ENCODE results near the gene GCFC2.

GCFC2 gene

GRCh38 chr2:75640621-75641121 is 70.0 kb downstream of the GCFC2 start:
- in situ Hi-C loops (cut with MboI; ENCODE audit: low pct_unique_long_range_greater_than_20kb, low sequenced_read_pairs) = no loop called here
- DNase-seq = peak; percentile 64

- in situ Hi-C loops (cut with MboI; ENCODE audit: low pct_unique_long_range_greater_than_20kb, low sequenced_read_pairs) = no loop called here
Measured at GRCh38 chr2:75637568-75637967, 73.1 kb downstream of the GCFC2 start.

GRCh38 chr2:75634945-75635344 is 75.8 kb downstream of the GCFC2 start:
- in situ Hi-C loops (cut with MboI; ENCODE audit: low pct_unique_long_range_greater_than_20kb, low sequenced_read_pairs) = no loop called here

More at GRCh38 chr2:75637568-75637967, 73.1 kb downstream of the GCFC2 start:
- no peak for DNase-seq

GRCh38 chr2:75633620-75634019 is 77.1 kb downstream of the GCFC2 start:
- DNase-seq = no peak
- in situ Hi-C loops (cut with MboI; ENCODE audit: low pct_unique_long_range_greater_than_20kb, low sequenced_read_pairs) = no loop called here

More at GRCh38 chr2:75634945-75635344, 75.8 kb downstream of the GCFC2 start:
- no peak for DNase-seq

GRCh38 chr2:75632813-75633212 is 77.9 kb downstream of the GCFC2 start:
- no peak for DNase-seq
- in situ Hi-C loops (cut with MboI; ENCODE audit: low pct_unique_long_range_greater_than_20kb, low sequenced_read_pairs) = no loop called here

GRCh38 chr2:75632091-75632701 is 78.5 kb downstream of the GCFC2 start:
- no peak for DNase-seq
- in situ Hi-C loops (cut with MboI; ENCODE audit: low pct_unique_long_range_greater_than_20kb, low sequenced_read_pairs) = no loop called here

GRCh38 chr2:75627902-75628504 is 82.7 kb downstream of the GCFC2 start:
- in situ Hi-C loops (cut with MboI; ENCODE audit: low pct_unique_long_range_greater_than_20kb, low sequenced_read_pairs) = no loop called here
- peak; percentile 73 for DNase-seq

- DNase-seq = no peak
- in situ Hi-C loops (cut with MboI; ENCODE audit: low pct_unique_long_range_greater_than_20kb, low sequenced_read_pairs) = loop anchor here (25.0 kb wide), 1 partner anchor 711 kb away; no protein-coding TSS in a partner anchor
Measured at GRCh38 chr2:75622929-75623328, 87.8 kb downstream of the GCFC2 start.

- no peak for DNase-seq
- in situ Hi-C loops (cut with MboI; ENCODE audit: low pct_unique_long_range_greater_than_20kb, low sequenced_read_pairs) = loop anchor here (25.0 kb wide), 1 partner anchor 710 kb away; no protein-coding TSS in a partner anchor
Measured at GRCh38 chr2:75622500-75622899, 88.2 kb downstream of the GCFC2 start.

- in situ Hi-C loops (cut with MboI; ENCODE audit: low pct_unique_long_range_greater_than_20kb, low sequenced_read_pairs) = loop anchor here (25.0 kb wide), 1 partner anchor 709 kb away; no protein-coding TSS in a partner anchor
Measured at GRCh38 chr2:75621228-75621627, 89.5 kb downstream of the GCFC2 start.

GRCh38 chr2:75619956-75620740 is 90.6 kb downstream of the GCFC2 start:
- DNase-seq = no peak
- in situ Hi-C loops (cut with MboI; ENCODE audit: low pct_unique_long_range_greater_than_20kb, low sequenced_read_pairs) = loop anchor here (25.0 kb wide), 1 partner anchor 708 kb away; no protein-coding TSS in a partner anchor

More at GRCh38 chr2:75621228-75621627, 89.5 kb downstream of the GCFC2 start:
- no peak for DNase-seq

GRCh38 chr2:75616933-75617332 is 93.8 kb downstream of the GCFC2 start:
- DNase-seq = no peak
- in situ Hi-C loops (cut with MboI; ENCODE audit: low pct_unique_long_range_greater_than_20kb, low sequenced_read_pairs) = loop anchor here (25.0 kb wide), 1 partner anchor 705 kb away; no protein-coding TSS in a partner anchor

- in situ Hi-C loops (cut with MboI; ENCODE audit: low pct_unique_long_range_greater_than_20kb, low sequenced_read_pairs) = loop anchor here (25.0 kb wide), 1 partner anchor 704 kb away; no protein-coding TSS in a partner anchor
Measured at GRCh38 chr2:75616406-75616805, 94.3 kb downstream of the GCFC2 start.

GRCh38 chr2:75614162-75614651 is 96.5 kb downstream of the GCFC2 start:
- DNase-seq = no peak
- in situ Hi-C loops (cut with MboI; ENCODE audit: low pct_unique_long_range_greater_than_20kb, low sequenced_read_pairs) = loop anchor here (25.0 kb wide), 1 partner anchor 702 kb away; no protein-coding TSS in a partner anchor

More at GRCh38 chr2:75616406-75616805, 94.3 kb downstream of the GCFC2 start:
- no peak for DNase-seq

GRCh38 chr2:75612862-75613243 is 97.9 kb downstream of the GCFC2 start:
- in situ Hi-C loops (cut with MboI; ENCODE audit: low pct_unique_long_range_greater_than_20kb, low sequenced_read_pairs) = loop anchor here (25.0 kb wide), 1 partner anchor 701 kb away; no protein-coding TSS in a partner anchor
- DNase-seq = no peak
